SK-N-SH treated with all-trans-retinoic acid at 6 μM for 48 hours (cell line): ENCODE results near the gene EPHA4.

Experiments used
- ARNTL ChIP-seq: fragments of 450-650 bp; formaldehyde crosslinking; IDR thresholded peaks from 2 replicates; pipeline ENCODE4 v1.5.0; 2020; ENCODE audit warnings: low read depth, mild to moderate bottlenecking, moderate library complexity, borderline replicate concordance
- CREB5 ChIP-seq: fragments of 250-450 bp; sonication (Bioruptor Pico); IDR thresholded peaks from 2 replicates; pipeline ENCODE4 v1.5.1; 2020; ENCODE audit warnings: low read depth, mild to moderate bottlenecking, moderate library complexity
- CSRNP3 ChIP-seq: fragments of 250-450 bp; sonication (Bioruptor Pico); IDR thresholded peaks from 2 replicates; pipeline ENCODE4 v1.5.1; 2021; ENCODE audit warnings: mild to moderate bottlenecking, moderate library complexity
- GLIS3 ChIP-seq: fragments of 250-450 bp; sonication (Bioruptor Pico); IDR thresholded peaks from 2 replicates; pipeline ENCODE4 v1.5.0; 2020; ENCODE audit warnings: mild to moderate bottlenecking, moderate library complexity
- OSR1 ChIP-seq: fragments of 250-450 bp; sonication (Bioruptor Pico); IDR thresholded peaks from 2 replicates; pipeline ENCODE4 v1.8.0; 2022; ENCODE audit warnings: moderate library complexity, mild to moderate bottlenecking, inconsistent platforms
- PATZ1 ChIP-seq: fragments of 250-450 bp; sonication (Bioruptor Pico); IDR thresholded peaks from 2 replicates; pipeline ENCODE4 v1.8.0; 2020; ENCODE audit warnings: mild to moderate bottlenecking, moderate library complexity, borderline replicate concordance
- PPARA ChIP-seq: fragments of 250-450 bp; sonication (Bioruptor Pico); IDR thresholded peaks from 2 replicates; pipeline ENCODE4 v1.5.0; 2020; ENCODE audit warnings: mild to moderate bottlenecking, borderline replicate concordance
- SNAI2 ChIP-seq: fragments of 250-450 bp; sonication (Bioruptor Pico); IDR thresholded peaks from 2 replicates; pipeline ENCODE4 v1.5.0; 2020; ENCODE audit warnings: mild to moderate bottlenecking, moderate library complexity
- ZC3H10 ChIP-seq: fragments of 250-450 bp; sonication (Bioruptor Pico); IDR thresholded peaks from 2 replicates; pipeline ENCODE4 v1.5.1; 2021; ENCODE audit warnings: mild to moderate bottlenecking, moderate library complexity
- ZFP3 ChIP-seq: fragments of 250-450 bp; sonication (Bioruptor Pico); IDR thresholded peaks from 2 replicates; pipeline ENCODE4 v1.5.0; 2020; ENCODE audit warnings: mild to moderate bottlenecking, moderate library complexity
- ZNF565 ChIP-seq: fragments of 450-650 bp; formaldehyde crosslinking; conservative IDR thresholded peaks from 2 replicates; pipeline ENCODE4 v1.5.0; 2020; ENCODE audit warnings: low read depth, mild to moderate bottlenecking, moderate library complexity
- ZNF70 ChIP-seq: fragments of 450-650 bp; formaldehyde crosslinking; IDR thresholded peaks from 2 replicates; pipeline ENCODE4 v1.5.0; 2020; ENCODE audit warnings: mild to moderate bottlenecking, moderate library complexity
- ZNF8 ChIP-seq: fragments of 450-650 bp; formaldehyde crosslinking; IDR thresholded peaks from 2 replicates; pipeline ENCODE4 v1.5.0; 2020; ENCODE audit warnings: mild to moderate bottlenecking, moderate library complexity
- TF ChIP-seq, protein P1 (sequence below): fragments of 250-450 bp; sonication (Bioruptor Pico); IDR thresholded peaks from 2 replicates; pipeline ENCODE4 v1.8.0; 2021; ENCODE audit warnings: low read depth, mild to moderate bottlenecking, moderate library complexity, borderline replicate concordance

GRCh38 chr2:221494556-221494955, 77.5 kb downstream of the EPHA4 start:
- TF ChIP-seq CREB5 (CRISPR knock-in tag) (no peak), ZNF565 (no peak), ARNTL (CRISPR knock-in tag) (no peak), PATZ1 (CRISPR knock-in tag) (no peak), SNAI2 (CRISPR knock-in tag) (no peak), ZNF70 (no peak), ZC3H10 (CRISPR knock-in tag) (no peak), GLIS3 (CRISPR knock-in tag) (no peak), ZFP3 (CRISPR knock-in tag) (no peak), ZNF8 (CRISPR knock-in tag) (no peak), PPARA (CRISPR knock-in tag) (no peak), OSR1 (no peak), CSRNP3 (no peak)
- TF ChIP-seq, protein P1, sequence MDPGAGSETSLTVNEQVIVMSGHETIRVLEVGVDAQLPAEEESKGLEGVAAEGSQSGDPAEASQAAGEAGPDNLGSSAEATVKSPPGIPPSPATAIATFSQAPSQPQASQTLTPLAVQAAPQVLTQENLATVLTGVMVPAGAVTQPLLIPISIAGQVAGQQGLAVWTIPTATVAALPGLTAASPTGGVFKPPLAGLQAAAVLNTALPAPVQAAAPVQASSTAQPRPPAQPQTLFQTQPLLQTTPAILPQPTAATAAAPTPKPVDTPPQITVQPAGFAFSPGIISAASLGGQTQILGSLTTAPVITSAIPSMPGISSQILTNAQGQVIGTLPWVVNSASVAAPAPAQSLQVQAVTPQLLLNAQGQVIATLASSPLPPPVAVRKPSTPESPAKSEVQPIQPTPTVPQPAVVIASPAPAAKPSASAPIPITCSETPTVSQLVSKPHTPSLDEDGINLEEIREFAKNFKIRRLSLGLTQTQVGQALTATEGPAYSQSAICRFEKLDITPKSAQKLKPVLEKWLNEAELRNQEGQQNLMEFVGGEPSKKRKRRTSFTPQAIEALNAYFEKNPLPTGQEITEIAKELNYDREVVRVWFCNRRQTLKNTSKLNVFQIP (CRISPR knock-in tag) = no peak
